ENCODE results near the gene COPB2.

COPB2 gene

GRCh38 chr3:139374099-139374498, 15.3 kb downstream of the COPB2 start:
- no peaks in the 10 kb centered on the region for H3K9me3 ChIP-seq (ENCODE audit: insufficient read depth, low read depth, low read length)
- H3K27me3 ChIP-seq (ENCODE audit: insufficient read depth, low read length) = no peaks in the 10 kb centered on the region
- peaks cover 95% of the 10 kb centered on the region for H3K36me3 ChIP-seq (ENCODE audit: insufficient read depth, low read depth, low read length)
- H3K4me3 ChIP-seq (ENCODE audit: low read length) = no peak overlapping the region
- no peak overlapping the region for H3K9ac ChIP-seq (ENCODE audit: low read depth, low read length)
- no peak overlapping the region for H3K27ac ChIP-seq (ENCODE audit: low read length)
- H3K4me1 ChIP-seq (ENCODE audit: insufficient read depth, low read length) = no peaks in the 10 kb centered on the region

GRCh38 chr3:139364549-139364948, 24.9 kb downstream of the COPB2 start:
- H3K36me3 ChIP-seq (ENCODE audit: insufficient read depth, low read depth, low read length) = peaks cover 100% of the 10 kb centered on the region
- no peaks in the 10 kb centered on the region for H3K4me1 ChIP-seq (ENCODE audit: insufficient read depth, low read length)

GRCh38 chr3:139361276-139361675, 28.2 kb downstream of the COPB2 start:
- Histone ChIP-seq H3K9ac (ENCODE audit: low read depth, low read length) (no peak overlapping the region), H3K4me1 (ENCODE audit: insufficient read depth, low read length) (no peaks in the 10 kb centered on the region), H3K27me3 (ENCODE audit: insufficient read depth, low read length) (no peaks in the 10 kb centered on the region), H3K27ac (ENCODE audit: low read length) (no peak overlapping the region), H3K4me3 (ENCODE audit: low read length) (no peak overlapping the region), H3K9me3 (ENCODE audit: insufficient read depth, low read depth, low read length) (no peaks in the 10 kb centered on the region), H3K36me3 (ENCODE audit: insufficient read depth, low read depth, low read length) (peaks cover 100% of the 10 kb centered on the region)

More at GRCh38 chr3:139364549-139364948, 24.9 kb downstream of the COPB2 start:
- Histone ChIP-seq H3K4me3 (ENCODE audit: low read length) (no peak overlapping the region), H3K9me3 (ENCODE audit: insufficient read depth, low read depth, low read length) (no peaks in the 10 kb centered on the region), H3K9ac (ENCODE audit: low read depth, low read length) (no peak overlapping the region), H3K27ac (ENCODE audit: low read length) (no peak overlapping the region), H3K27me3 (ENCODE audit: insufficient read depth, low read length) (no peaks in the 10 kb centered on the region)

GRCh38 chr3:139358841-139359562, 30.4 kb downstream of the COPB2 start:
- no peaks in the 10 kb centered on the region for H3K4me1 ChIP-seq (ENCODE audit: insufficient read depth, low read length)
- no peaks in the 10 kb centered on the region for H3K9me3 ChIP-seq (ENCODE audit: insufficient read depth, low read depth, low read length)
- no peak overlapping the region for H3K4me3 ChIP-seq (ENCODE audit: low read length)
- H3K27me3 ChIP-seq (ENCODE audit: insufficient read depth, low read length) = no peaks in the 10 kb centered on the region
- H3K36me3 ChIP-seq (ENCODE audit: insufficient read depth, low read depth, low read length) = peaks cover 99% of the 10 kb centered on the region
- no peak overlapping the region for H3K27ac ChIP-seq (ENCODE audit: low read length)
- H3K9ac ChIP-seq (ENCODE audit: low read depth, low read length) = no peak overlapping the region

GRCh38 chr3:139357899-139358298, 31.5 kb downstream of the COPB2 start:
- Histone ChIP-seq H3K4me3 (ENCODE audit: low read length) (no peak overlapping the region), H3K27ac (ENCODE audit: low read length) (no peak overlapping the region), H3K9me3 (ENCODE audit: insufficient read depth, low read depth, low read length) (no peaks in the 10 kb centered on the region)

GRCh38 chr3:139355891-139356290, 33.6 kb downstream of the COPB2 start:
- peaks cover 97% of the 10 kb centered on the region for H3K36me3 ChIP-seq (ENCODE audit: insufficient read depth, low read depth, low read length)
- H3K9ac ChIP-seq (ENCODE audit: low read depth, low read length) = no peak overlapping the region
- H3K27ac ChIP-seq (ENCODE audit: low read length) = no peak overlapping the region

More at GRCh38 chr3:139357899-139358298, 31.5 kb downstream of the COPB2 start:
- H3K27me3 ChIP-seq (ENCODE audit: insufficient read depth, low read length) = no peaks in the 10 kb centered on the region
- peaks cover 97% of the 10 kb centered on the region for H3K36me3 ChIP-seq (ENCODE audit: insufficient read depth, low read depth, low read length)
- H3K4me1 ChIP-seq (ENCODE audit: insufficient read depth, low read length) = no peaks in the 10 kb centered on the region
- H3K9ac ChIP-seq (ENCODE audit: low read depth, low read length) = no peak overlapping the region

GRCh38 chr3:139355476-139355875, 34.0 kb downstream of the COPB2 start:
- Histone ChIP-seq H3K4me3 (ENCODE audit: low read length) (no peak overlapping the region), H3K36me3 (ENCODE audit: insufficient read depth, low read depth, low read length) (peaks cover 97% of the 10 kb centered on the region), H3K4me1 (ENCODE audit: insufficient read depth, low read length) (no peaks in the 10 kb centered on the region), H3K27me3 (ENCODE audit: insufficient read depth, low read length) (no peaks in the 10 kb centered on the region), H3K27ac (ENCODE audit: low read length) (no peak overlapping the region), H3K9ac (ENCODE audit: low read depth, low read length) (no peak overlapping the region), H3K9me3 (ENCODE audit: insufficient read depth, low read depth, low read length) (no peaks in the 10 kb centered on the region)

More at GRCh38 chr3:139355891-139356290, 33.6 kb downstream of the COPB2 start:
- Histone ChIP-seq H3K27me3 (ENCODE audit: insufficient read depth, low read length) (no peaks in the 10 kb centered on the region), H3K4me3 (ENCODE audit: low read length) (no peak overlapping the region), H3K9me3 (ENCODE audit: insufficient read depth, low read depth, low read length) (no peaks in the 10 kb centered on the region), H3K4me1 (ENCODE audit: insufficient read depth, low read length) (no peaks in the 10 kb centered on the region)

GRCh38 chr3:139354661-139355060, 34.8 kb downstream of the COPB2 start:
- Histone ChIP-seq H3K27ac (ENCODE audit: low read length) (no peak overlapping the region), H3K27me3 (ENCODE audit: insufficient read depth, low read length) (no peaks in the 10 kb centered on the region), H3K4me3 (ENCODE audit: low read length) (no peak overlapping the region), H3K4me1 (ENCODE audit: insufficient read depth, low read length) (no peaks in the 10 kb centered on the region), H3K9ac (ENCODE audit: low read depth, low read length) (no peak overlapping the region), H3K9me3 (ENCODE audit: insufficient read depth, low read depth, low read length) (no peaks in the 10 kb centered on the region), H3K36me3 (ENCODE audit: insufficient read depth, low read depth, low read length) (peaks cover 97% of the 10 kb centered on the region)

GRCh38 chr3:139353920-139354556, 35.4 kb downstream of the COPB2 start:
- no peak overlapping the region for H3K9ac ChIP-seq (ENCODE audit: low read depth, low read length)
- no peaks in the 10 kb centered on the region for H3K9me3 ChIP-seq (ENCODE audit: insufficient read depth, low read depth, low read length)
- H3K27ac ChIP-seq (ENCODE audit: low read length) = no peak overlapping the region
- peaks cover 97% of the 10 kb centered on the region for H3K36me3 ChIP-seq (ENCODE audit: insufficient read depth, low read depth, low read length)
- no peak overlapping the region for H3K4me3 ChIP-seq (ENCODE audit: low read length)
- H3K4me1 ChIP-seq (ENCODE audit: insufficient read depth, low read length) = no peaks in the 10 kb centered on the region
- H3K27me3 ChIP-seq (ENCODE audit: insufficient read depth, low read length) = no peaks in the 10 kb centered on the region

GRCh38 chr3:139346771-139347170, 42.7 kb downstream of the COPB2 start:
- Histone ChIP-seq H3K9ac (ENCODE audit: low read depth, low read length) (no peak overlapping the region), H3K9me3 (ENCODE audit: insufficient read depth, low read depth, low read length) (no peaks in the 10 kb centered on the region), H3K4me3 (ENCODE audit: low read length) (no peak overlapping the region), H3K36me3 (ENCODE audit: insufficient read depth, low read depth, low read length) (peaks cover 51% of the 10 kb centered on the region), H3K4me1 (ENCODE audit: insufficient read depth, low read length) (peaks cover 3% of the 10 kb centered on the region; the same call in 1 of the 2 replicates), H3K27ac (ENCODE audit: low read length) (no peak overlapping the region), H3K27me3 (ENCODE audit: insufficient read depth, low read length) (peaks cover 10% of the 10 kb centered on the region)

GRCh38 chr3:139343895-139344856, 45.3 kb downstream of the COPB2 start, which contains the start of gene MRPS22:
TSS of gene MRPS22 (plus strand) at chr3:139344020. CDS start at chr3:139344027, 7 bp downstream.
- Histone ChIP-seq H3K4me1 (ENCODE audit: insufficient read depth, low read length) (peaks cover 3% of the 10 kb centered on the region; the same call in 1 of the 2 replicates), H3K27me3 (ENCODE audit: insufficient read depth, low read length) (peaks cover 36% of the 10 kb centered on the region), H3K27ac (ENCODE audit: low read length) (peak within 1 kb of the TSS; percentile 76), H3K9ac (ENCODE audit: low read depth, low read length) (peak within 1 kb of the TSS; percentile 90), H3K36me3 (ENCODE audit: insufficient read depth, low read depth, low read length) (peaks cover 26% of the 10 kb centered on the region), H3K4me3 (ENCODE audit: low read length) (peak within 1 kb of the TSS; percentile 98), H3K9me3 (ENCODE audit: insufficient read depth, low read depth, low read length) (no peaks in the 10 kb centered on the region)

Data from iPS-20b (cell line).